Activated CD4-positive, CD25-positive, alpha-beta regulatory T cell (primary cell): Measurements from ENCODE around the gene CT45A10.
"Not testable (repeated sequence)": the region's sequence is repeated elsewhere in the genome, so short reads cannot be mapped to it uniquely, and the experiment has no call there.

Source experiments
- DNase-seq, 4 experiments: peaks; one replicate each; lab custom pipeline; 2025; lab: John Stamatoyannopoulos, UW

Gene CT45A10

GRCh38 chrX:135893294-135893817 is at the start of gene CT45A10, which contains the start of gene SAGE1:
CT45A10 (minus strand) TSS chrX:135893444; CDS start chrX:135885344, 8,100 bp downstream.
SAGE1 (plus strand) TSS chrX:135893716; CDS start chrX:135896243, 2,527 bp downstream.
- no peak for DNase-seq

- peak in 2 of 4 experiments; percentile 0 to 1 for DNase-seq
Measured at GRCh38 chrX:135931644-135932487, 38.6 kb upstream of the CT45A10 start.

GRCh38 chrX:135927897-135928296 is 34.7 kb upstream of the CT45A10 start:
- no peak for DNase-seq

GRCh38 chrX:135923353-135923752 is 30.1 kb upstream of the CT45A10 start:
- DNase-seq, result no peak

- DNase-seq, result not testable (repeated sequence)
Measured at GRCh38 chrX:135920516-135920915, 27.3 kb upstream of the CT45A10 start.

GRCh38 chrX:135914404-135914803 is 21.2 kb upstream of the CT45A10 start:
- DNase-seq, result no peak

- no peak for DNase-seq
Measured at GRCh38 chrX:135910251-135910650, 17.0 kb upstream of the CT45A10 start.

GRCh38 chrX:135892781-135893180 is 463 bp downstream of the CT45A10 start:
- no peak for DNase-seq

GRCh38 chrX:135890087-135890585 is 3.1 kb downstream of the CT45A10 start:
- no peak for DNase-seq

- peak in 1 of 4 experiments; percentile 1 for DNase-seq
Measured at GRCh38 chrX:135888976-135889375, 4.3 kb downstream of the CT45A10 start.

GRCh38 chrX:135888230-135888629 is 5.0 kb downstream of the CT45A10 start:
- not testable (repeated sequence) for DNase-seq

GRCh38 chrX:135882741-135883140 is 10.5 kb downstream of the CT45A10 start:
- DNase-seq, result not testable (repeated sequence)

GRCh38 chrX:135871712-135872111 is 21.5 kb downstream of the CT45A10 start, which contains the start of gene CT45A9:
CT45A9 (minus strand) TSS chrX:135871812; CDS start chrX:135868061, 3,751 bp downstream.
- not testable (repeated sequence) for DNase-seq

- DNase-seq, result not testable (repeated sequence)
Measured at GRCh38 chrX:135854438-135854837, 38.8 kb downstream of the CT45A10 start, which contains the start of gene CT45A8. CT45A8 (minus strand) TSS chrX:135854538; CDS start chrX:135850783, 3,755 bp downstream.

GRCh38 chrX:135837180-135837579 is 56.1 kb downstream of the CT45A10 start, which contains the start of gene CT45A7:
CT45A7 (minus strand) TSS chrX:135837280; CDS start chrX:135833533, 3,747 bp downstream.
- DNase-seq, result not testable (repeated sequence)
